Mesenchymal stem cell (in vitro differentiated cells and primary cell): ENCODE data around the gene COASY. TPM values are rescaled to one million over a fixed set of nuclear protein-coding genes. Genes with fewer than 3 reads are reported as not detected.

ENCODE experiments used
- DNase-seq: peaks from one replicate; pipeline ENCODE4 v3.0.0-alpha.2; 2013
- H2AFZ ChIP-seq: one replicate; pipeline ENCODE4 v1.6.1; 2013; ENCODE audit warnings: low read depth, mild to moderate bottlenecking, control low read depth, inconsistent platforms, low read length, moderate library complexity
- H2AK5ac ChIP-seq: 2 replicates; pipeline ENCODE4 v1.6.1; 2013; ENCODE audit warnings: low read length, moderate library complexity, mild to moderate bottlenecking, inconsistent platforms; ENCODE audit not compliant: severe bottlenecking
- H2BK120ac ChIP-seq: one replicate; pipeline ENCODE4 v1.6.1; 2013; ENCODE audit warnings: low read depth, mild to moderate bottlenecking, inconsistent platforms, low read length, moderate library complexity
- H2BK12ac ChIP-seq, 2 experiments: one replicate each; pipeline ENCODE4 v1.6.1; 2013; ENCODE audit warnings: inconsistent platforms in 2 of 2, low read length in 2 of 2, mild to moderate bottlenecking in 2 of 2, moderate library complexity in 2 of 2, control low read depth in 1 of 2
- H2BK15ac ChIP-seq: one replicate; pipeline ENCODE4 v1.6.1; 2013; ENCODE audit warnings: mild to moderate bottlenecking, low read depth, inconsistent platforms; ENCODE audit not compliant: poor library complexity, severe bottlenecking
- H2BK5ac ChIP-seq: 2 replicates; pipeline ENCODE4 v1.6.1; 2013; ENCODE audit warnings: low read depth, mild to moderate bottlenecking, low read length, control low read depth, inconsistent platforms; ENCODE audit not compliant: poor library complexity, severe bottlenecking
- H3K14ac ChIP-seq, 2 experiments: one replicate each; pipeline ENCODE4 v1.6.1; 2013; ENCODE audit warnings: inconsistent platforms in 2 of 2, low read length in 2 of 2, control low read depth in 1 of 2, mild to moderate bottlenecking in 1 of 2, moderate library complexity in 1 of 2
- H3K18ac ChIP-seq, 2 experiments: one replicate each; pipeline ENCODE4 v1.6.1; 2013; ENCODE audit warnings: inconsistent platforms in 2 of 2, low read length in 2 of 2, control low read depth in 1 of 2, low read depth in 1 of 2, mild to moderate bottlenecking in 1 of 2
- H3K23ac ChIP-seq, 2 experiments: one replicate each; pipeline ENCODE4 v1.6.1; 2013; ENCODE audit warnings: inconsistent platforms in 2 of 2, low read length in 2 of 2, mild to moderate bottlenecking in 2 of 2, moderate library complexity in 2 of 2, control low read depth in 1 of 2
- H3K27ac ChIP-seq: 2 replicates; pipeline ENCODE4 v1.5.1; 2013; ENCODE audit warnings: mild to moderate bottlenecking, moderate library complexity, low read length, control low read depth, inconsistent platforms; ENCODE audit not compliant: poor library complexity, severe bottlenecking
- H3K27me3 ChIP-seq, 2 experiments: 2 replicates each; pipeline versions ENCODE4 v1.6.1 to v1.7.0; 2013; ENCODE audit warnings: low read length in 2 of 2, mild to moderate bottlenecking in 2 of 2, moderate library complexity in 2 of 2, control low read depth in 1 of 2, inconsistent platforms in 1 of 2; ENCODE audit not compliant: control insufficient read depth in 1 of 2, insufficient read depth in 1 of 2
- H3K36me3 ChIP-seq, 2 experiments: 2 replicates each; pipeline versions ENCODE4 v1.6.1 to v1.7.0; 2013; ENCODE audit warnings: low read length in 2 of 2, control low read depth in 1 of 2, inconsistent platforms in 1 of 2, low read depth in 1 of 2, mild to moderate bottlenecking in 1 of 2; ENCODE audit not compliant: insufficient read depth in 2 of 2, control insufficient read depth in 1 of 2
- H3K4ac ChIP-seq, 2 experiments: one replicate each; pipeline ENCODE4 v1.6.1; 2013; ENCODE audit warnings: inconsistent platforms in 2 of 2, low read length in 2 of 2, mild to moderate bottlenecking in 2 of 2, moderate library complexity in 2 of 2, control low read depth in 1 of 2, low read depth in 1 of 2
- H3K4me1 ChIP-seq: 2 replicates; pipeline ENCODE4 v1.6.1; 2013; ENCODE audit warnings: low read depth, low read length, control low read depth; ENCODE audit not compliant: control insufficient read depth, insufficient read depth
- H3K4me2 ChIP-seq: 2 replicates; pipeline ENCODE4 v1.6.1; 2013; ENCODE audit warnings: low read length, mild to moderate bottlenecking, inconsistent platforms; ENCODE audit not compliant: poor library complexity, severe bottlenecking
- H3K4me3 ChIP-seq, 2 experiments: 2 replicates each; pipeline versions ENCODE4 v1.5.1 to v1.7.0; 2013; ENCODE audit warnings: low read length in 2 of 2, mild to moderate bottlenecking in 2 of 2, control low read depth in 1 of 2, low read depth in 1 of 2; ENCODE audit not compliant: insufficient read depth in 1 of 2
- H3K79me1 ChIP-seq: replicated peaks from 2 replicates; pipeline ENCODE4 v1.6.1; 2013; ENCODE audit warnings: mild to moderate bottlenecking, control low read depth, low read length, inconsistent platforms; ENCODE audit not compliant: poor library complexity, severe bottlenecking
- H3K9ac ChIP-seq: 2 replicates; pipeline ENCODE4 v1.7.0; 2013; ENCODE audit warnings: mild to moderate bottlenecking, low read length, moderate library complexity
- H3K9me3 ChIP-seq: 2 replicates; pipeline ENCODE4 v1.7.0; 2013; ENCODE audit warnings: mild to moderate bottlenecking, low read length; ENCODE audit not compliant: control insufficient read depth
- H4K8ac ChIP-seq: one replicate; pipeline ENCODE4 v1.6.1; 2013; ENCODE audit warnings: inconsistent platforms, mild to moderate bottlenecking, low read length, moderate library complexity
- H4K91ac ChIP-seq: one replicate; pipeline ENCODE4 v1.6.1; 2013; ENCODE audit warnings: mild to moderate bottlenecking, low read length, inconsistent platforms
- WGBS: methylation state at CpG from one replicate; pipeline ENCODE4 v1.1.7; 2013; ENCODE audit warnings: mixed read lengths; 5-methylcytosine and 5-hydroxymethylcytosine counted together
- polyA plus RNA-seq, 2 experiments: library from polyadenylated mRNA; stranded (reverse); fragments of 200-250 nt; gene quantifications; one replicate each; pipeline ENCODE4 v1.2.3, GENCODE V29; 2013

Gene COASY
- polyA plus RNA-seq (2013, experiment 1 of 2): 77.2 TPM
- 75.7 TPM for polyA plus RNA-seq (2013, experiment 2 of 2)

- peak within 1 kb of the TSS; percentile 85 to 96 for H3K18ac ChIP-seq
- H3K9ac ChIP-seq: peak within 1 kb of the TSS; percentile 97
- H3K4ac ChIP-seq: peak within 1 kb of the TSS; percentile 98
- peak; percentile 97 for DNase-seq
- H2BK15ac ChIP-seq: peak within 1 kb of the TSS; percentile 36
- peak within 1 kb of the TSS; percentile 80 for H3K27ac ChIP-seq
- peaks cover 21% of the 10 kb centered on the region for H3K79me1 ChIP-seq
- peak within 1 kb of the TSS; percentile 78 to 95 for H3K4me3 ChIP-seq
- no peaks in the 10 kb centered on the region for H3K9me3 ChIP-seq
- peak within 1 kb of the TSS; percentile 82 for H2BK5ac ChIP-seq
- peak within 1 kb of the TSS; percentile 46 to 67 for H2BK12ac ChIP-seq
- H4K91ac ChIP-seq: peak within 1 kb of the TSS; percentile 97
- 1% methylated on average over 26 of the region's 26 CpGs for WGBS
- H2AFZ ChIP-seq: peak within 1 kb of the TSS; percentile 77
- no peaks in the 10 kb centered on the region for H3K27me3 ChIP-seq
- H2AK5ac ChIP-seq: peak within 1 kb of the TSS; percentile 99
- peak within 1 kb of the TSS; percentile 99 for H4K8ac ChIP-seq
- H3K14ac ChIP-seq: peak within 1 kb of the TSS in 1 of 2 experiments; percentile 91
- no peak within 1 kb of the TSS for H3K23ac ChIP-seq
- H3K4me1 ChIP-seq: peaks cover 39% of the 10 kb centered on the region
- H2BK120ac ChIP-seq: peak within 1 kb of the TSS; percentile 81
- peak within 1 kb of the TSS; percentile 94 for H3K4me2 ChIP-seq
- peaks cover 33 to 40% of the 10 kb centered on the region in 2 experiments for H3K36me3 ChIP-seq
Measured at GRCh38 chr17:42561897-42562387, at the start of gene COASY. COASY (plus strand) TSS chr17:42562148; CDS start chr17:42562623, 475 bp downstream.

GRCh38 chr17:42512246-42512645, 49.7 kb upstream of the COASY start:
- H3K9me3 ChIP-seq: no peaks in the 10 kb centered on the region
- H3K79me1 ChIP-seq: no peaks in the 10 kb centered on the region
- no peak overlapping the region for H2BK15ac ChIP-seq
- H3K9ac ChIP-seq: peak overlapping the region; percentile 53
- no peak overlapping the region for H3K27ac ChIP-seq
- no peak overlapping the region for H2BK5ac ChIP-seq
- peak overlapping the region; percentile 86 for H4K91ac ChIP-seq
- no peak for DNase-seq
- peak overlapping the region; percentile 37 to 70 for H3K18ac ChIP-seq
- WGBS: 93% methylated on average over 9 of the region's 9 CpGs
- no peak overlapping the region for H2BK120ac ChIP-seq
- no peak overlapping the region for H3K4me3 ChIP-seq
- peaks cover 2% of the 10 kb centered on the region for H3K4me1 ChIP-seq
- H3K14ac ChIP-seq: no peak overlapping the region
- no peak overlapping the region for H3K4me2 ChIP-seq
- H2AK5ac ChIP-seq: no peak overlapping the region
- no peak overlapping the region for H4K8ac ChIP-seq
- no peak overlapping the region for H3K4ac ChIP-seq
- peak overlapping the region; percentile 30 to 85 for H2BK12ac ChIP-seq
- peaks cover 58 to 68% of the 10 kb centered on the region in 2 experiments for H3K36me3 ChIP-seq
- no peak overlapping the region for H3K23ac ChIP-seq
- H3K27me3 ChIP-seq: no peaks in the 10 kb centered on the region
- no peak overlapping the region for H2AFZ ChIP-seq

- Histone ChIP-seq H2BK5ac (no peak overlapping the region), H3K9ac (peak overlapping the region; percentile 53), H2AFZ (no peak overlapping the region), H2AK5ac (no peak overlapping the region), H2BK15ac (no peak overlapping the region), H2BK12ac (peak overlapping the region in 1 of 2 experiments; percentile 30), H3K14ac (no peak overlapping the region), H3K27ac (no peak overlapping the region), H3K18ac (peak overlapping the region; percentile 37 to 70), H3K4me3 (peak overlapping the region in 1 of 2 experiments; percentile 29), H4K91ac (peak overlapping the region; percentile 86), H2BK120ac (no peak overlapping the region), H3K36me3 (peaks cover 54 to 63% of the 10 kb centered on the region in 2 experiments), H3K4me1 (peaks cover 2% of the 10 kb centered on the region), H3K9me3 (no peaks in the 10 kb centered on the region), H3K23ac (no peak overlapping the region), H3K4me2 (no peak overlapping the region), H4K8ac (peak overlapping the region; percentile 53), H3K79me1 (no peaks in the 10 kb centered on the region), H3K4ac (no peak overlapping the region), H3K27me3 (no peaks in the 10 kb centered on the region)
- no peak for DNase-seq
- WGBS: 92% methylated on average over 6 of the region's 6 CpGs
Measured at GRCh38 chr17:42512733-42513251, 49.2 kb upstream of the COASY start.

DNA sequence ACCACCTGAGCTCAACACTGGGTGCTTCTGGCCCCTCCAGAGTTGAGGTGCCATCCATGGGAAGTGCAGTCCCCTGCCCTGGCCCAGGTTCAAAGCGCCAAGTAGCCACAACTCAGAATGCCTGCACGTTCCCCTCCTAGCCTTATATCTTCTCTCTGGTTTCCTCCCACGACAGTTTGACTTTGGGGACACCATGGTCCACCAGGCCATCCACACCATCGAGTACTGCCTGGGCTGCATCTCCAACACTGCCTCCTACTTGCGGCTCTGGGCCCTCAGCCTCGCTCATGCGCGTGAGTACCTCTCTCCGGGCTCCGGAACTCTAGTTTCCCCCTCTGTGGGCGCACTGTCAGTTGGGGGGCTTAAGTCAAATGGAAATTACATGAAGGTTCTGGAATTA, 48.3 kb upstream of the COASY start:
- peak overlapping the region; percentile 53 for H3K9ac ChIP-seq
- no peak overlapping the region for H3K27ac ChIP-seq
- 99% methylated on average over 11 of the region's 11 CpGs for WGBS
- no peak overlapping the region for H3K23ac ChIP-seq
- no peaks in the 10 kb centered on the region for H3K79me1 ChIP-seq
- no peak overlapping the region for H2AK5ac ChIP-seq
- H3K4me1 ChIP-seq: peaks cover 8% of the 10 kb centered on the region
- H3K9me3 ChIP-seq: no peaks in the 10 kb centered on the region
- DNase-seq: no peak
- H2BK15ac ChIP-seq: no peak overlapping the region
- no peaks in the 10 kb centered on the region for H3K27me3 ChIP-seq
- H3K4me3 ChIP-seq: no peak overlapping the region
- H2AFZ ChIP-seq: no peak overlapping the region
- H3K4me2 ChIP-seq: no peak overlapping the region
- H4K91ac ChIP-seq: peak overlapping the region; percentile 55
- peak overlapping the region; percentile 22 for H4K8ac ChIP-seq
- peak overlapping the region in 1 of 2 experiments; percentile 40 for H3K18ac ChIP-seq
- H2BK12ac ChIP-seq: peak overlapping the region; percentile 14 to 81
- peaks cover 45 to 58% of the 10 kb centered on the region in 2 experiments for H3K36me3 ChIP-seq
- H2BK5ac ChIP-seq: no peak overlapping the region
- H2BK120ac ChIP-seq: no peak overlapping the region
- H3K4ac ChIP-seq: no peak overlapping the region
- H3K14ac ChIP-seq: no peak overlapping the region
